HT1080 (cell line): ENCODE measurements around the gene OR6B1. TPM values are rescaled to one million over a fixed set of nuclear protein-coding genes. Genes with fewer than 3 reads are reported as not detected.
A peak's percentile ranks its signal among the peaks of the same experiment; 100 is the strongest.
"Not testable (repeated sequence)": the region's sequence is repeated elsewhere in the genome, so short reads cannot be mapped to it uniquely, and the experiment has no call there.

Experiments
- DNase-seq: peaks from one replicate; pipeline ENCODE4 v3.0.0-alpha.2; 2015; ENCODE audit warnings: low read depth
- total RNA-seq: library from RNA; depleted of rRNA; stranded (reverse); fragments of >200 nt; shearing (Covaris generic); gene quantifications from 2 replicates; pipeline ENCODE4 v1.2.3, GENCODE V29; 2014

OR6B1 gene
- total RNA-seq, 1 experiment from 2014 or later = not detected

GRCh38 chr7:144004703-144005102, 4.6 kb downstream of the OR6B1 start:
- DNase-seq = no peak

GRCh38 chr7:144006029-144006691, 6.0 kb downstream of the OR6B1 start:
- DNase-seq = no peak

- no peak for DNase-seq
These were observed 6.5 kb downstream of the OR6B1 start for GRCh38 chr7:144006692-144007042.

- DNase-seq = no peak
These were observed 9.2 kb downstream of the OR6B1 start for GRCh38 chr7:144009361-144009760.

GRCh38 chr7:144010061-144010460, 9.9 kb downstream of the OR6B1 start:
- not testable (repeated sequence) for DNase-seq

- not testable (repeated sequence) for DNase-seq
These were observed 10.7 kb downstream of the OR6B1 start for GRCh38 chr7:144010821-144011220.

- DNase-seq = peak; percentile 40
These were observed 11.5 kb downstream of the OR6B1 start for GRCh38 chr7:144011458-144012230.

- DNase-seq = no peak
These were observed 17.9 kb downstream of the OR6B1 start for GRCh38 chr7:144018065-144018464.

GRCh38 chr7:144019457-144019856, 19.3 kb downstream of the OR6B1 start:
- peak; percentile 61 for DNase-seq

GRCh38 chr7:144020340-144020739, 20.2 kb downstream of the OR6B1 start:
- DNase-seq = no peak

GRCh38 chr7:144022169-144022568, 22.0 kb downstream of the OR6B1 start:
- DNase-seq = no peak

GRCh38 chr7:144023171-144023827, 23.2 kb downstream of the OR6B1 start:
- no peak for DNase-seq

GRCh38 chr7:144024213-144024612, 24.1 kb downstream of the OR6B1 start:
- DNase-seq = no peak

- no peak for DNase-seq
These were observed 26.2 kb downstream of the OR6B1 start for GRCh38 chr7:144026203-144026883.

- peak; percentile 21 for DNase-seq
These were observed 26.9 kb downstream of the OR6B1 start for GRCh38 chr7:144027070-144027469.

- DNase-seq = peak; percentile 16
These were observed 27.9 kb downstream of the OR6B1 start for GRCh38 chr7:144027974-144028373.

- DNase-seq = no peak
These were observed 28.4 kb downstream of the OR6B1 start for GRCh38 chr7:144028547-144028946.

- no peak for DNase-seq
These were observed 32.4 kb downstream of the OR6B1 start for GRCh38 chr7:144032516-144032915.

GRCh38 chr7:144032985-144033709, 33.0 kb downstream of the OR6B1 start:
- DNase-seq = no peak

- no peak for DNase-seq
These were observed 35.3 kb downstream of the OR6B1 start for GRCh38 chr7:144035385-144035784.

- DNase-seq = peak; percentile 41
These were observed 36.3 kb downstream of the OR6B1 start for GRCh38 chr7:144036302-144036885.
